Stimulated activated CD8-positive, alpha-beta memory T cell treated with anti-CD3 and anti-CD28 coated beads, Interleukin-4, amount 100 ng/mL, for 24 hours (primary cell): ENCODE measurements around the gene TMED3.

Experiments
- DNase-seq: peaks from one replicate; pipeline ENCODE4 v3.0.0-alpha.2; 2020; ENCODE audit warnings: low read depth

The TMED3 gene

DNA sequence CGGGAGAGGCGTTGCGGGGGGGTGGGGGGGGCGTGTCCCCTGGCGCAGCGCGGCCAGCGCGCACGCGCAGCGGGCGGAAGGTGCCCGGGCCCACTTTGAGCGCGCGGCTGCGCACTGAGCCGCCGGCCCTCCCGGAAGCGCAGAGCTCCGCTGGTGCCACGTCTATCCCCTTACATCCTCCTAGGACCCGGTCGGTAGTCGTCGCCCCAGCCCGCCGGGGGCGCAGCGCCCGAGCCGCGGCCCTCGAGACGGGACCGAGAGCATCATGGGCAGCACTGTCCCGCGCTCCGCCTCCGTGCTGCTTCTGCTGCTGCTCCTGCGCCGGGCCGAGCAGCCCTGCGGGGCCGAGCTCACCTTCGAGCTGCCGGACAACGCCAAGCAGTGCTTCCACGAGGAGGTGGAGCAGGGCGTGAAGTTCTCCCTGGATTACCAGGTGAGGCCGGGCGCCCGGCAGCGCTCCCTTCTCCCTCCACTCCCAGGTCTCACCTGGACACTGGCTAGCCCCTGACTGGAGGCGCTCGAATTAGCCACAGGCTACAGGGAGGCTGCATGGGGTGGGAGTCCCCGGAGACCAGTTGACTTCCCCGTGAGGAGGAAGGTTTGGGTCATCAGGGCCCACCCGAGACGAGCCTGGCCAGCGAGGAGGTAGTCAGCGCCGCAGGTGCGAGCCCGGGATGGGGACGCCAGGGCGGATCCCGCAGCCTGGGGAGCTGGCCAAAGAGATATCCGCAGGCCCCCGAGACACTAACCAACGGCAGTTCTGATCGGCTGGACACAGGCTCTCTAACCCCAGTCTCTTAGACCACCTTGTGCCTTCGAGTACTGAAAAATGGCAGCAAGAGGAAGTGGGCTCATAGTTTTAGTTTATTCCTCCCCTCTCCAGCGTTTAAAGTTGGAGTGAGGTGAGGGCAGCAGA, at the start of gene TMED3:
TSS of gene TMED3 (plus strand) at position 128 of the 916 bp plus-strand sequence. CDS start at position 266, 138 bp downstream.
- DNase-seq, result peak; percentile 72

- no peak for DNase-seq
Observed at GRCh38 chr15:79261836-79262235, 49.1 kb upstream of the TMED3 start.

DNA sequence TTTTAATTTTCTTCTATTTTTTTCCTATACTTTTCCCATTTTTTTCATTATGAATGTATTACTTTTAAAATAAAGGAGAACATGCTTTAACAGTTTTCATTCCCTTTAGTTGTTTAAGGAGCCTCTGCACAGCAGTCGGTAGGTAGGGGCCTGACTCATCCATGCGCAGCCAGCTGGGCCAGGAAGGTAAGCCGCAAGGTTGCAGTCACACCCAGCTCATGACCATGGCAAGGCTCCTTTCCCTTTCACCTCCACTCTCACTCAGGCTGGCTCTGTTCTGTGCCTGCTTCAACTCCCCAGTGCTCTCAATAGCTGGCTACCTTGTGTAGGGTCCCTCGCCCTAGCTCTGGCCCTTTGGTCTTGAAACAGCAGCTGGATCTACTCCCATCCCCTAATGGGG, 45.7 kb upstream of the TMED3 start:
- no peak for DNase-seq

GRCh38 chr15:79265987-79266579, 44.8 kb upstream of the TMED3 start:
- no peak for DNase-seq

- DNase-seq, result no peak
Observed at GRCh38 chr15:79282371-79283251, 28.3 kb upstream of the TMED3 start, which contains the start of gene ANKRD34C. Gene ANKRD34C (plus strand): TSS chr15:79282722. CDS start chr15:79293285, 10,563 bp downstream.

DNA sequence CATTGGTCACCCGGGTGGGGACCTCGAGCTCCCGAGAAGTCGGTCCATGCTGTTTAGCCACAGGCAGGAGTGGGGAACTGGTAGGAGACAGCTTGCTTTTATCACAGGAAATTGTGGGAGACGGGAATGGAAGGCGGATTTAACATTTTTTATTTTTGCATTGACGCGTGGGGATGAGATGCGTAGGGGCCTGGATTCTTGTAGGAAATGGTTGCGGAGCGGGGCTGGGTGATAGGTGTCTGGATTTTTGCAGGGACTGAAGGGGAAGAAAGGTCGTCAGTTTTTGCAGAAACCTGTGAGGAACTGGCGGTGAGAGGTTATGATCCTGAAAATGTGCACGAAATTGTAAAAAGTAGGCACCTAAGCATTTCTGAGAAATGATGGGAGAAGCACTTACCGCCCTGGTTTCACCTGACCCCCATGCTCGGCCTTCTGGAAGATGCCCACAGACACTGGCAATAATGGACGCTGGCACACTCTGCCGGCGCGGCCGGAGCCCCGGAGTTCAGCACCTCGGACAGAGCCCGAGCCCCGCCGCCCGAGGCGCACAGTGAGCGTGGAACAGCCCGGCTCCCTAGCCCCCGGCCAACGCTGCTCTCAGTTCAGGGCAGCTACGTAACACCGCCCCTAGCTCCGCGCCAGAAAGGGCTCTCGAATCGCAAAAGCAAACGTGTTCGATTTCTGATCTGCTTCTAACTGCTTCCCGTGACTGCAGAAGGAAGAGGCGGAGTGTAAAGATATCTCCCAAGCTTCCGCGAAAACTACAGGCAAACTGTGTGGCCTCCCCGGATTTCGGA, 27.5 kb upstream of the TMED3 start:
- peak; percentile 7 for DNase-seq

DNA sequence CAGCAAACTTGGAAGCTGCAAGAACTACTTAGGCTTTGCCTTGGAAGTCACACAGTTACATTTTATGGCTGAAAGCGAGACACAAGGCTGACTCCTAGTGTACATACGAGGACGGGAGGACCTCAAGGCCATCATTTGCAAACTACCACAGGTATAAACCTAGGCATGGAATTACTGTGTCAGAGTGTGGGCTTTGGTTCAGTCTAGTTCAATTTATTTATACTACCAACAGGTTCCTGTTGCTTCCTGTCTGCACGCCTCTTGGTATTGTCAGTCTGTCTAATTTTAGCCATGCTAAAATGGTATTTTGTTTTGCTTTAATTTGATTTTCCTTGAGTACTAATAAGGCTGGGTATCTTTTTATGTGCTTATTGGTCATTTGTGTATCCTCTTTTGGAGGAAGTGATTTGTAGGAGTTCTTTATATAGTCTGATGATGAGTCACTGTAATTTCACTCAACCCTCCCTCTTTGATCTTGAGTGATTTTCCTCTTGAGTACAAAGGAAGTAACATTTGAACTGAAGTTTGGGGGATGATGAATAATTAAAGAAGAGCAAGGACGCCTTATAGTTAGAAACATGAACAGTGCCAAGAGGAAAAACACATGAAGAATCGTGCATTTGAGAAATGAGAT, 20.2 kb upstream of the TMED3 start:
- no peak for DNase-seq

GRCh38 chr15:79292011-79292410, 18.9 kb upstream of the TMED3 start:
- no peak for DNase-seq

GRCh38 chr15:79294075-79294474, 16.8 kb upstream of the TMED3 start:
- no peak for DNase-seq

GRCh38 chr15:79296583-79296982, 14.3 kb upstream of the TMED3 start:
- DNase-seq, result no peak

GRCh38 chr15:79299126-79299840, 11.6 kb upstream of the TMED3 start:
- DNase-seq, result no peak

- no peak for DNase-seq
Observed at GRCh38 chr15:79299841-79300235, 11.1 kb upstream of the TMED3 start.

- no peak for DNase-seq
Observed at GRCh38 chr15:79307251-79307650, 3.7 kb upstream of the TMED3 start.

- DNase-seq, result no peak
Observed at GRCh38 chr15:79308874-79309273, 2.0 kb upstream of the TMED3 start.

DNA sequence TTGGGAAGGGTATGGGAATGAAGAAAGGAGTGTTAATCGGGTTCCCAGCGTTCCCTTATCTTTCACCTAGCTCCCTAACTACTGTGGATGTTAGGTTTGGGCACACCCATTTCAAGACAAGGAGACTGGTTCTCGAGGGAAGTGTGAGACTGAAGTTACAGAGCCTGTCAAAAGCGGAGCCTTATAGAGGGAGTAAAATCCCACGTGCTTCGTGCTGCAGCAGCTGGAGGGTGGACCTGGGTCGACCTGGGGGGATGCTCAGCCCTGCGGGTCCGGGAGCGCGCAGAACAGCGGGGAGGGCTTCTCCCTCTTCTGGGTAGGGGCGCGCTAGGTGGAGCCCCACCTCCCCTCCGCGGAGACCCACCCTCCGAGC, 314 bp upstream of the TMED3 start:
- no peak for DNase-seq

GRCh38 chr15:79311901-79312553, 1.1 kb downstream of the TMED3 start:
- no peak for DNase-seq

DNA sequence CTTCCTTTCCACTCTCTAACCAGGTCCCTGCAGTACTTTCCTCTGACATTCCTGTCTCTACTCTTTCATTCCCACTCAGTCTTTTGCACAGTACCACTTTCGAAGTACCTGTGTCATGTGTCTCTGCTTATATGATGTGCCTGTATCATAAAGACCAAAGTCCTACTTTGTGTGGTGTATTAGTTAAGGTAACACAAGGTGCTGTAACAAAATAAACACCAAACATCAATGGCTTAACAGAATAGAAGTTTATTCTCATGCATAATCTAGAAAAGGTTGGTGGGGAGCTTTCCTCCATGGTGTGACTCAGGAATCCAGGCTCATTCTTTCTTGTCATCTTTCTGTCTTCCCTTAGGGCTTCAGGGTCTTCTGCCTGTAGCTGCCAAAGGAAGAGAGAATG, 3.3 kb downstream of the TMED3 start:
- DNase-seq, result no peak

GRCh38 chr15:79314811-79315210, 3.9 kb downstream of the TMED3 start:
- no peak for DNase-seq

GRCh38 chr15:79315623-79316328, 4.9 kb downstream of the TMED3 start:
- DNase-seq, result no peak
